ENCODE results near the gene ANO2.

ANO2 gene

GRCh38 chr12:5873281-5873919 is 71.7 kb downstream of the ANO2 start:
- Histone ChIP-seq H3K9me3 (ENCODE audit: insufficient read depth, low read length) (no peaks in the 10 kb centered on the region), H3K4me1 (ENCODE audit: insufficient read depth, insufficient read length) (peaks cover 16% of the 10 kb centered on the region), H3K27me3 (ENCODE audit: insufficient read depth, insufficient read length) (no peaks in the 10 kb centered on the region), H3K9ac (ENCODE audit: insufficient read length, low read depth) (peak overlapping the region; percentile 27), H3K4me3 (ENCODE audit: insufficient read length, low read depth) (no peak overlapping the region), H3K36me3 (ENCODE audit: insufficient read depth, insufficient read length, low read length) (no peaks in the 10 kb centered on the region)
- peak; percentile 74 for DNase-seq (ENCODE audit: low read depth, low spot score)
- TF ChIP-seq YY1 (IDR thresholded peaks at IDR 0.05; ENCODE audit: insufficient read depth, insufficient read length) (no peak), SUZ12 (IDR thresholded peaks at IDR 0.05; ENCODE audit: extremely low read depth, insufficient read depth, insufficient read length) (no peak), ZNF274 (IDR thresholded peaks at IDR 0.05; ENCODE audit: low read depth, low read length) (no peak)

GRCh38 chr12:5872745-5873144 is 72.3 kb downstream of the ANO2 start:
- Histone ChIP-seq H3K9ac (ENCODE audit: insufficient read length, low read depth) (no peak overlapping the region), H3K4me1 (ENCODE audit: insufficient read depth, insufficient read length) (peaks cover 16% of the 10 kb centered on the region), H3K4me3 (ENCODE audit: insufficient read length, low read depth) (no peak overlapping the region), H3K36me3 (ENCODE audit: insufficient read depth, insufficient read length, low read length) (no peaks in the 10 kb centered on the region), H3K27me3 (ENCODE audit: insufficient read depth, insufficient read length) (no peaks in the 10 kb centered on the region), H3K9me3 (ENCODE audit: insufficient read depth, low read length) (no peaks in the 10 kb centered on the region)
- no peak for DNase-seq (ENCODE audit: low read depth, low spot score)
- no peak for TF ChIP-seq SUZ12 (IDR thresholded peaks at IDR 0.05; ENCODE audit: extremely low read depth, insufficient read depth, insufficient read length)
- no peak for TF ChIP-seq YY1 (IDR thresholded peaks at IDR 0.05; ENCODE audit: insufficient read depth, insufficient read length)
- no peak for TF ChIP-seq ZNF274 (IDR thresholded peaks at IDR 0.05; ENCODE audit: low read depth, low read length)

- Histone ChIP-seq H3K27me3 (ENCODE audit: insufficient read depth, insufficient read length) (no peaks in the 10 kb centered on the region), H3K9me3 (ENCODE audit: insufficient read depth, low read length) (no peaks in the 10 kb centered on the region), H3K36me3 (ENCODE audit: insufficient read depth, insufficient read length, low read length) (no peaks in the 10 kb centered on the region), H3K4me1 (ENCODE audit: insufficient read depth, insufficient read length) (peaks cover 16% of the 10 kb centered on the region), H3K9ac (ENCODE audit: insufficient read length, low read depth) (no peak overlapping the region), H3K4me3 (ENCODE audit: insufficient read length, low read depth) (no peak overlapping the region)
- DNase-seq (ENCODE audit: low read depth, low spot score) = no peak
- TF ChIP-seq ZNF274 (IDR thresholded peaks at IDR 0.05; ENCODE audit: low read depth, low read length) (no peak), SUZ12 (IDR thresholded peaks at IDR 0.05; ENCODE audit: extremely low read depth, insufficient read depth, insufficient read length) (no peak), YY1 (IDR thresholded peaks at IDR 0.05; ENCODE audit: insufficient read depth, insufficient read length) (no peak)
Measured at GRCh38 chr12:5871741-5872140, 73.3 kb downstream of the ANO2 start.

- TF ChIP-seq SUZ12 (IDR thresholded peaks at IDR 0.05; ENCODE audit: extremely low read depth, insufficient read depth, insufficient read length) = no peak
- TF ChIP-seq YY1 (IDR thresholded peaks at IDR 0.05; ENCODE audit: insufficient read depth, insufficient read length) = no peak
- TF ChIP-seq ZNF274 (IDR thresholded peaks at IDR 0.05; ENCODE audit: low read depth, low read length) = no peak
- Histone ChIP-seq H3K9ac (ENCODE audit: insufficient read length, low read depth) (no peak overlapping the region), H3K4me1 (ENCODE audit: insufficient read depth, insufficient read length) (peaks cover 16% of the 10 kb centered on the region), H3K36me3 (ENCODE audit: insufficient read depth, insufficient read length, low read length) (no peaks in the 10 kb centered on the region), H3K27me3 (ENCODE audit: insufficient read depth, insufficient read length) (no peaks in the 10 kb centered on the region), H3K4me3 (ENCODE audit: insufficient read length, low read depth) (no peak overlapping the region), H3K9me3 (ENCODE audit: insufficient read depth, low read length) (no peaks in the 10 kb centered on the region)
- DNase-seq (ENCODE audit: low read depth, low spot score) = no peak
Measured at GRCh38 chr12:5870183-5870582, 74.9 kb downstream of the ANO2 start.

- TF ChIP-seq SUZ12 (IDR thresholded peaks at IDR 0.05; ENCODE audit: extremely low read depth, insufficient read depth, insufficient read length) (no peak), ZNF274 (IDR thresholded peaks at IDR 0.05; ENCODE audit: low read depth, low read length) (no peak), YY1 (IDR thresholded peaks at IDR 0.05; ENCODE audit: insufficient read depth, insufficient read length) (no peak)
- no peak overlapping the region for H3K9ac ChIP-seq (ENCODE audit: insufficient read length, low read depth)
- H3K9me3 ChIP-seq (ENCODE audit: insufficient read depth, low read length) = no peaks in the 10 kb centered on the region
- no peaks in the 10 kb centered on the region for H3K36me3 ChIP-seq (ENCODE audit: insufficient read depth, insufficient read length, low read length)
- H3K27me3 ChIP-seq (ENCODE audit: insufficient read depth, insufficient read length) = no peaks in the 10 kb centered on the region
- peaks cover 15% of the 10 kb centered on the region for H3K4me1 ChIP-seq (ENCODE audit: insufficient read depth, insufficient read length)
- H3K4me3 ChIP-seq (ENCODE audit: insufficient read length, low read depth) = no peak overlapping the region
- DNase-seq (ENCODE audit: low read depth, low spot score) = no peak
Measured at GRCh38 chr12:5868625-5869295, 76.3 kb downstream of the ANO2 start.

- no peak for TF ChIP-seq YY1 (IDR thresholded peaks at IDR 0.05; ENCODE audit: insufficient read depth, insufficient read length)
- no peaks in the 10 kb centered on the region for H3K27me3 ChIP-seq (ENCODE audit: insufficient read depth, insufficient read length)
- peaks cover 7% of the 10 kb centered on the region for H3K4me1 ChIP-seq (ENCODE audit: insufficient read depth, insufficient read length)
- no peak overlapping the region for H3K4me3 ChIP-seq (ENCODE audit: insufficient read length, low read depth)
- no peaks in the 10 kb centered on the region for H3K36me3 ChIP-seq (ENCODE audit: insufficient read depth, insufficient read length, low read length)
- no peak for DNase-seq (ENCODE audit: low read depth, low spot score)
- H3K9me3 ChIP-seq (ENCODE audit: insufficient read depth, low read length) = peaks cover 7% of the 10 kb centered on the region; the same call in 1 of the 2 replicates
- no peak overlapping the region for H3K9ac ChIP-seq (ENCODE audit: insufficient read length, low read depth)
Measured at GRCh38 chr12:5865397-5865796, 79.7 kb downstream of the ANO2 start.

- peaks cover 4% of the 10 kb centered on the region for H3K4me1 ChIP-seq (ENCODE audit: insufficient read depth, insufficient read length)
- no peaks in the 10 kb centered on the region for H3K27me3 ChIP-seq (ENCODE audit: insufficient read depth, insufficient read length)
- H3K4me3 ChIP-seq (ENCODE audit: insufficient read length, low read depth) = no peak overlapping the region
- peaks cover 7% of the 10 kb centered on the region; the same call in 1 of the 2 replicates for H3K9me3 ChIP-seq (ENCODE audit: insufficient read depth, low read length)
- no peak for DNase-seq (ENCODE audit: low read depth, low spot score)
- H3K9ac ChIP-seq (ENCODE audit: insufficient read length, low read depth) = no peak overlapping the region
- no peaks in the 10 kb centered on the region for H3K36me3 ChIP-seq (ENCODE audit: insufficient read depth, insufficient read length, low read length)
- TF ChIP-seq YY1 (IDR thresholded peaks at IDR 0.05; ENCODE audit: insufficient read depth, insufficient read length) (no peak), ZNF274 (IDR thresholded peaks at IDR 0.05; ENCODE audit: low read depth, low read length) (no peak), SUZ12 (IDR thresholded peaks at IDR 0.05; ENCODE audit: extremely low read depth, insufficient read depth, insufficient read length) (no peak)
Measured at GRCh38 chr12:5864972-5865371, 80.1 kb downstream of the ANO2 start.
